HepG2 (cell line): Measurements from ENCODE around the gene CCL23. TPM values are rescaled to one million over a fixed set of nuclear protein-coding genes. Genes with fewer than 3 reads are reported as not detected.

Source experiments
- ATAC-seq: fragments of 200-7000 bp; cut with Tn5 transposase; 3 replicates; pipeline ENCODE4 v1.9.1; 2020; ENCODE audit warnings: mild to moderate bottlenecking, moderate library complexity
- BruUV-seq: library from RNA; stranded (reverse); fragments of 400-500 nt; replicated peaks from 2 replicates; lab custom pipeline; 2021; lab: Mats Ljungman, UMichigan
- CTCF ChIA-PET: fragments of 300-600 bp; formaldehyde crosslinking; extraction: SDS; loops from one replicate; lab custom pipeline; 2021; ENCODE audit warnings: low total read pairs, inconsistent platforms, low intra/inter-chr PET ratio; lab: Yijun Ruan, JAX
- POLR2A ChIA-PET: fragments of 350-600 bp; sonication (Branson Sonifier 250); formaldehyde crosslinking; loops from one replicate; lab custom pipeline; 2020; ENCODE audit warnings: antibody characterized with exemption, inconsistent platforms; lab: Yijun Ruan, JAX
- DNase-seq: peaks from one replicate; pipeline ENCODE4 v3.0.0-alpha.2; 2015; ENCODE audit warnings: low spot score
- FAIRE-seq: peaks from 3 replicates; lab custom pipeline; 2011; peaks lifted over from hg19 to GRCh38; lab: Jason Lieb, UNC
- H2AFZ ChIP-seq: one replicate; pipeline ENCODE4 v1.6.1; 2011; ENCODE audit warnings: low read length, inconsistent platforms
- H3K27ac ChIP-seq: fragments of 300-600 bp; 3 replicates; pipeline ENCODE4 v1.8.0; 2011; ENCODE audit warnings: mixed run types, mild to moderate bottlenecking, mixed read lengths, low read length, inconsistent platforms; ENCODE audit not compliant: insufficient read depth; ENCODE audit errors: extremely low read length
- H3K27me3 ChIP-seq, 2 experiments: fragments of 200-600 bp in 1 of 2; 2 replicates in 1 of 2; 3 replicates in 1 of 2; pipeline versions ENCODE4 v1.6.0 to v1.8.0; 2011; ENCODE audit warnings: low read length in 2 of 2, mild to moderate bottlenecking in 2 of 2, moderate library complexity in 2 of 2, inconsistent platforms in 1 of 2; ENCODE audit not compliant: insufficient read depth in 2 of 2, control insufficient read depth in 1 of 2
- H3K36me3 ChIP-seq, 2 experiments: fragments of 200-600 bp in 1 of 2; replicated peaks in 1 of 2; 2 replicates in 1 of 2; 3 replicates in 1 of 2; pipeline versions ENCODE4 v1.5.1 to v1.8.0; 2011; ENCODE audit warnings: low read length in 2 of 2, inconsistent platforms in 1 of 2; ENCODE audit not compliant: insufficient read depth in 2 of 2, control insufficient read depth in 1 of 2
- H3K4me1 ChIP-seq: 2 replicates; pipeline ENCODE4 v1.5.1; 2012; ENCODE audit warnings: low read length, inconsistent platforms; ENCODE audit not compliant: insufficient read depth
- H3K4me2 ChIP-seq: 2 replicates; pipeline ENCODE4 v1.6.0; 2011; ENCODE audit warnings: low read depth, low read length, inconsistent platforms
- H3K4me3 ChIP-seq, 3 experiments: fragments of 200-600 bp in 1 of 3; sonication (generic), shearing (Covaris generic) in 1 of 3; replicated peaks in 1 of 3; 2 replicates each; pipeline ENCODE4 v1.5.1; 2011 to 2016; ENCODE audit warnings: low read length in 3 of 3, inconsistent platforms in 2 of 3, low read depth in 2 of 3, mild to moderate bottlenecking in 2 of 3, control low read depth in 1 of 3, mixed read lengths in 1 of 3; ENCODE audit not compliant: insufficient read depth in 1 of 3
- H3K79me2 ChIP-seq: one replicate; pipeline ENCODE4 v1.6.1; 2011; ENCODE audit warnings: low read length, inconsistent platforms; ENCODE audit not compliant: insufficient read depth
- H3K9ac ChIP-seq: 2 replicates; pipeline ENCODE4 v1.6.0; 2011; ENCODE audit warnings: mild to moderate bottlenecking, low read depth, low read length, inconsistent platforms; ENCODE audit not compliant: insufficient read depth
- H3K9me3 ChIP-seq: 2 replicates; pipeline ENCODE4 v1.5.1; 2012; ENCODE audit warnings: mild to moderate bottlenecking, low read length
- H4K20me1 ChIP-seq: 2 replicates; pipeline ENCODE4 v1.6.0; 2011; ENCODE audit warnings: inconsistent platforms, mild to moderate bottlenecking, low read length, moderate library complexity; ENCODE audit not compliant: insufficient read depth
- ATF3 ChIP-seq: sonication (generic); formaldehyde crosslinking; IDR thresholded peaks from 2 replicates; pipeline ENCODE4 v1.4.0; 2020; ENCODE audit warnings: missing genetic modification reagents
- CHD4 ChIP-seq: fragments of 200-600 bp; sonication (generic); IDR thresholded peaks from 2 replicates; pipeline ENCODE4 v1.7.0; 2017; ENCODE audit warnings: mild to moderate bottlenecking, low read length, borderline replicate concordance
- ONECUT2 ChIP-seq: sonication (generic); formaldehyde crosslinking; IDR thresholded peaks from 2 replicates; pipeline ENCODE4 v1.4.0; 2020; ENCODE audit warnings: missing genetic modification reagents
- ZIK1 ChIP-seq: sonication (generic); formaldehyde crosslinking; IDR thresholded peaks from 2 replicates; pipeline ENCODE4 v1.5.0; 2020; ENCODE audit warnings: mild to moderate bottlenecking, low read depth, missing genetic modification reagents, borderline replicate concordance
- ZNF570 ChIP-seq: sonication (generic); formaldehyde crosslinking; IDR thresholded peaks from 2 replicates; pipeline ENCODE4 v1.4.0; 2020; ENCODE audit warnings: mild to moderate bottlenecking, missing genetic modification reagents, borderline replicate concordance
- ZNF713 ChIP-seq: sonication (generic); formaldehyde crosslinking; IDR thresholded peaks from 2 replicates; pipeline ENCODE4 v1.4.0; 2020; ENCODE audit warnings: mild to moderate bottlenecking, missing genetic modification reagents
- WGBS: methylation state at CpG from one replicate; pipeline ENCODE4 v1.1.6; 2017; ENCODE audit warnings: low lambda C conversion rate; 5-methylcytosine and 5-hydroxymethylcytosine counted together
- in situ Hi-C: cut with HindIII; loops from 2 replicates; pipeline ENCODE4 v1.10.0; 2017; ENCODE audit warnings: low pct_unique_long_range_greater_than_20kb; ENCODE audit not compliant: extremely low pct_ligation_motif_present
- intact Hi-C: fragments of 100-400 bp; cut with micrococcal nuclease; formaldehyde crosslinking; loops from one replicate; pipeline ENCODE4 v1.10.0; 2022; ENCODE audit not compliant: unreplicated experiment
- polyA plus RNA-seq, 8 experiments: library from polyadenylated mRNA; depleted of rRNA in 3 of 8; stranded (reverse) in 7 of 8; unstranded in 1 of 8; fragments of >200 nt; fragmentation: Illumina TruSeq in 4 of 8; extraction: Trizol in 4 of 8; gene quantifications; 2 replicates each; pipeline versions ENCODE4 v1.2.1 to v1.2.3, GENCODE V29; 2011 to 2016; ENCODE audit warnings: low read depth in 4 of 8, missing spikeins in 1 of 8, mixed read lengths in 1 of 8; ENCODE audit not compliant: insufficient read depth in 1 of 8
- total RNA-seq, 5 experiments: library from RNA; depleted of rRNA; stranded (reverse); fragments of >200 nt; fragmentation: Illumina TruSeq; extraction: Trizol; gene quantifications; 2 replicates each; pipeline ENCODE4 v1.2.3, GENCODE V29; 2016; ENCODE audit warnings: low read depth in 1 of 5
- TF ChIP-seq, protein P1 (sequence below): IDR thresholded peaks from 2 replicates; pipeline ENCODE4 v1.6.1; 2018; ENCODE audit warnings: missing genetic modification reagents, mild to moderate bottlenecking, missing compliant biosample characterization

Gene CCL23
- total and polyA plus RNA-seq, 2 of the 13 experiments (the other 11 are each of a cell fraction or from before 2014, with no cell fraction given): not detected

DNA sequence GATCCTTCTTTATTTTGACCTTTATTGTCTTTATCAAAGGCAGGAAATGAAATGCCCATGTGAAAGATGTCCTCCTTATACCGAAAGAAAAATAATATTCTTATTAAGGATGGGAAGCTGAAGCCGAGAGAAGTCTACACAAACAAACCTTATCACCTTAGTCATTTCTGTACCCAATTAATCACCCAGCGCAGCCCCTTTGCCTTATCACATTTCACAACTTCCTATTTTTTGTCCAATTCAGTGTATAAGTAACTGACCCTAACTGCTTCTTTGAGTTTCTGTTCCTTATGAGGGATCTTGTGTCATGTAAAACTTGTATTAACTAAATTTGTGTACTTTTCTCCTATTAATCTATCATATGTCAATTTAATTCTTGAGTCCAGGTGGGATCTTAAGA is 16.4 kb upstream of the CCL23 start (continued):
- TF ChIP-seq, protein P1, sequence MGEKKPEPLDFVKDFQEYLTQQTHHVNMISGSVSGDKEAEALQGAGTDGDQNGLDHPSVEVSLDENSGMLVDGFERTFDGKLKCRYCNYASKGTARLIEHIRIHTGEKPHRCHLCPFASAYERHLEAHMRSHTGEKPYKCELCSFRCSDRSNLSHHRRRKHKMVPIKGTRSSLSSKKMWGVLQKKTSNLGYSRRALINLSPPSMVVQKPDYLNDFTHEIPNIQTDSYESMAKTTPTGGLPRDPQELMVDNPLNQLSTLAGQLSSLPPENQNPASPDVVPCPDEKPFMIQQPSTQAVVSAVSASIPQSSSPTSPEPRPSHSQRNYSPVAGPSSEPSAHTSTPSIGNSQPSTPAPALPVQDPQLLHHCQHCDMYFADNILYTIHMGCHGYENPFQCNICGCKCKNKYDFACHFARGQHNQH (CRISPR knock-in tag): no peak
- TF ChIP-seq ONECUT2 (CRISPR knock-in tag) (no peak), ZIK1 (CRISPR knock-in tag) (no peak), ZNF570 (CRISPR knock-in tag) (no peak)
- TF ChIP-seq, all 625 proteins: peak for 0

GRCh38 chr17:36030956-36031355 is 13.2 kb upstream of the CCL23 start:
- ChIA-PET CTCF (no interaction called here), POLR2A (no interaction called here)
- Histone ChIP-seq H3K9me3 (no peaks in the 10 kb centered on the region), H3K36me3 (no peaks in the 10 kb centered on the region), H3K4me2 (no peak overlapping the region), H3K79me2 (no peaks in the 10 kb centered on the region), H3K4me1 (no peaks in the 10 kb centered on the region), H3K4me3 (no peak overlapping the region), H2AFZ (no peak overlapping the region), H3K27ac (no peak overlapping the region), H3K27me3 (peaks cover 0 to 4% of the 10 kb centered on the region in 2 experiments; a peak in 1 of 5 replicates), H3K9ac (no peak overlapping the region), H4K20me1 (no peaks in the 10 kb centered on the region)
- 46% methylated on average over 1 of the region's 1 CpG for WGBS
- DNase-seq: no peak
- in situ Hi-C loops (no loop called here), intact Hi-C loops (no loop called here)
- FAIRE-seq: no peak
- no TSS peak for BruUV-seq
- TF ChIP-seq ZNF713 (CRISPR knock-in tag) (no peak), CHD4 (no peak), ATF3 (CRISPR knock-in tag) (no peak)
- no peak for ATAC-seq
